ENCODE measurements around the gene NSMF.

The NSMF gene

DNA sequence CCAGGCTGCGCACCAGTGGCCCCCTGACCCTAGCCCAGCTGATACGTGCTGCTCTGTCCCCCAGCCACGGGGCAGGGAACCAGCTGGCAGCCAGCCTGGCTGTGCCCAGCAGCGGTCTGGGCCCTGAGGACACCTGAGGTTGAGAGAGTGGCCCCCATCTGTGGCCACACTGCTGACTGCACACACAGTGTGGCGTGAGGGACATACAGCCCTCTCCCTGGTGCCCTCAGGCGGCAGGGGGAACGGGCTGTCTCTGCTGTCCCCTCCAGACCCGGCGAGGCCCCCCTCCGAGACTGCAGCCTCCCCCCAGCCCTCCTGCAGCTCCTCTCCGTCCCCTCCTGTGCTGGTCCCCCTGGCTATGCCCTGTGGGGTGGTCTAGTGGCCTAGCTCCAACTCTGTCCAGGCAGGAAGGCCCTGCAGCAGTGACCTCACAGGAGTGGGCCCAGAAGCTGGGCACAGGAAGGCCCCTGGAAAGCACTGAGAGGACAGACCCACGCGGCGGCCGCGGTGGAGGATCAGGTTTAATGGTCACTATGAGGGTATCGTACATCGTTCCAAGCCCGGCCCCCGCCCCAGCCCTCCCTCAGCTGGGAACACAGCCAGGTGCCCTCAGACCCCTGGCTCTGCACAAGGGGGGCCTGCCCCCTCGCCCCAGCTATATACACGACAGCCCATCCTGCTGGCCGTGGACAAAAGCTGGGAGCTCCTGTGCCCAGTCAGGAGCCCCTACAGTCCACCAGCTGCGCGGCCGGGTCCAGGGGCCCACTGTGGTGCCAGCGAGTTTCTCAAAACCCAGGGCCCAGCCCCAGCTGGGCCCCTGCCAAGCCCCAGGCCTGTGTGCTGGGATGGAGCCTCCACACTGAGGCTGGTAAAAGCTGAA, 11.2 kb downstream of the NSMF start:
- Histone ChIP-seq H3K9ac (ENCODE audit: low read depth, low read length) (no peak overlapping the region), H3K4me3 (ENCODE audit: low read length) (no peak overlapping the region), H3K27ac (ENCODE audit: low read depth, low read length) (no peak overlapping the region), H3K27me3 (ENCODE audit: insufficient read depth, low read length) (no peaks in the 10 kb centered on the region), H3K36me3 (ENCODE audit: insufficient read depth, low read length) (peaks cover 21% of the 10 kb centered on the region), H3K4me1 (ENCODE audit: insufficient read depth, low read length) (0 out of 2 replicates have a peak, but pooled peaks cover 3% of the 10 kb centered on the region), H3K9me3 (ENCODE audit: insufficient read depth, low read depth, low read length) (no peaks in the 10 kb centered on the region)
- WGBS: 93% methylated on average over 27 of the region's 27 CpGs

GRCh38 chr9:137446851-137447471, 12.2 kb downstream of the NSMF start:
- Histone ChIP-seq H3K36me3 (ENCODE audit: insufficient read depth, low read length) (peaks cover 15% of the 10 kb centered on the region), H3K4me1 (ENCODE audit: insufficient read depth, low read length) (peaks cover 3% of the 10 kb centered on the region; the same call in 1 of the 2 replicates), H3K9ac (ENCODE audit: low read depth, low read length) (no peak overlapping the region; the same call in 1 of the 2 replicates), H3K27ac (ENCODE audit: low read depth, low read length) (no peak overlapping the region), H3K9me3 (ENCODE audit: insufficient read depth, low read depth, low read length) (no peaks in the 10 kb centered on the region), H3K27me3 (ENCODE audit: insufficient read depth, low read length) (peaks cover 6% of the 10 kb centered on the region; the same call in 1 of the 2 replicates), H3K4me3 (ENCODE audit: low read length) (no peak overlapping the region)
- 92% methylated on average over 21 of the region's 21 CpGs for WGBS

GRCh38 chr9:137445930-137446431, 13.2 kb downstream of the NSMF start:
- Histone ChIP-seq H3K9me3 (ENCODE audit: insufficient read depth, low read depth, low read length) (no peaks in the 10 kb centered on the region), H3K27me3 (ENCODE audit: insufficient read depth, low read length) (peaks cover 7% of the 10 kb centered on the region; the same call in 1 of the 2 replicates), H3K36me3 (ENCODE audit: insufficient read depth, low read length) (peaks cover 15% of the 10 kb centered on the region), H3K27ac (ENCODE audit: low read depth, low read length) (no peak overlapping the region), H3K9ac (ENCODE audit: low read depth, low read length) (no peak overlapping the region), H3K4me3 (ENCODE audit: low read length) (no peak overlapping the region), H3K4me1 (ENCODE audit: insufficient read depth, low read length) (peaks cover 3% of the 10 kb centered on the region; the same call in 1 of the 2 replicates)
- WGBS: 88% methylated on average over 19 of the region's 19 CpGs

GRCh38 chr9:137445275-137445807, 13.8 kb downstream of the NSMF start:
- Histone ChIP-seq H3K4me3 (ENCODE audit: low read length) (no peak overlapping the region), H3K36me3 (ENCODE audit: insufficient read depth, low read length) (peaks cover 15% of the 10 kb centered on the region), H3K9me3 (ENCODE audit: insufficient read depth, low read depth, low read length) (no peaks in the 10 kb centered on the region), H3K27ac (ENCODE audit: low read depth, low read length) (no peak overlapping the region), H3K9ac (ENCODE audit: low read depth, low read length) (no peak overlapping the region), H3K27me3 (ENCODE audit: insufficient read depth, low read length) (peaks cover 7% of the 10 kb centered on the region; the same call in 1 of the 2 replicates), H3K4me1 (ENCODE audit: insufficient read depth, low read length) (peaks cover 3% of the 10 kb centered on the region; the same call in 1 of the 2 replicates)
- WGBS: 33% methylated on average over 12 of the region's 14 CpGs

DNA sequence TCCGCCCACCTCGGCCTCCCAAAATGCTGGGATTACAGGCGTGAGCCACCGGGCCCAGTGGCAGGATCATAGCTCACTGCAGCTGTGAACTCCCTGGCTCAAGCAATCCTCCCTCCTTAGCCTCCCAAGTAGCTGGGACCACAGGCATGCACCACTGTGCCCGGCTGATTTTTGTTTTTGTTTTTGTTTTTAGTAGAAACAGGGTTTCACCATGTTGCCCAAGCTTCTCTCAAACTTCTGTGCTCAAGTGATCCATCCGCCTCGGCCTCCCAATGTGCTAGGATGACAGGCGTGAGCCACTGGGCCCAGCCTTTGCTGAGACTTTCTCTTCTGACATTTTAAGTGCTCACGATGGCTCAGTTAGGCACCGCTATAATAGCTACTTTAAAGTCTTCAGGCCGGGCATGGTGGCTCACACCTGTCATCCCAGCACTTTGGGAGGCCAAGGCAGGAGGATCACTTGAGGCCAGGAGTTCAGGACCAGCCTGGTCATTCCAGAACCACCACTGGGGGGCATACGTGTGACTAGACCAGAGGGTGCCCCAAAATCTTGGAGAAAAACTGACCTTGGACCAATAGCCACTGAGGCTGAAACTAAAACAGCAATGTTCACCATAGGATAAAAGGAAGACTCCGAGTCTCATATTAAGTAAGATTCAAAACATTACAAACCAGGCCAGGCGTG, 14.9 kb downstream of the NSMF start:
- 88% methylated on average over 14 of the region's 14 CpGs for WGBS
- H3K36me3 ChIP-seq (ENCODE audit: insufficient read depth, low read length): peaks cover 7% of the 10 kb centered on the region; the same call in 1 of the 2 replicates
- no peaks in the 10 kb centered on the region for H3K9me3 ChIP-seq (ENCODE audit: insufficient read depth, low read depth, low read length)
- H3K27ac ChIP-seq (ENCODE audit: low read depth, low read length): no peak overlapping the region
- H3K27me3 ChIP-seq (ENCODE audit: insufficient read depth, low read length): peaks cover 7% of the 10 kb centered on the region; the same call in 1 of the 2 replicates
- H3K9ac ChIP-seq (ENCODE audit: low read depth, low read length): no peak overlapping the region
- H3K4me3 ChIP-seq (ENCODE audit: low read length): no peak overlapping the region
- peaks cover 3% of the 10 kb centered on the region; the same call in 1 of the 2 replicates for H3K4me1 ChIP-seq (ENCODE audit: insufficient read depth, low read length)

DNA sequence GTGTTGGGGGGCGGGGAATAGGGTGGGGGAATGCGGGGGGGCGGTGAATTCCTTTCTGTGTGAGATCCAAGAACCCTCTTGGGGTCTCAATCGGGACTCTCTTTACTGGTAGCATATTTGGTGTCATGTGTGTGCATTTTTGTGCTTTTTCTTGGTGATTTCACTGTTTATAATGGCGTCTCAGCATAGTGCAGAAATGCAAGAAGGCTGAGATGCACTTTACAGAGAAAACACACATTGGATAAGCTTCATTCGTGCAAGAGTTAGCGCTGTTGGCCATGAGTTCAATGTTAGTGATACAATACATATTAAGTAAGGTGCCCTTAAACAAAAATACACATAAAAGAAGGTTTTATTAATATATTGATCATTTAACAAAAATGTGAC, 17.2 kb downstream of the NSMF start:
- Histone ChIP-seq H3K36me3 (ENCODE audit: insufficient read depth, low read length) (no peaks in the 10 kb centered on the region), H3K9me3 (ENCODE audit: insufficient read depth, low read depth, low read length) (no peaks in the 10 kb centered on the region), H3K4me3 (ENCODE audit: low read length) (peak overlapping the region; percentile 38; the same call in 1 of the 2 replicates), H3K27me3 (ENCODE audit: insufficient read depth, low read length) (peaks cover 7% of the 10 kb centered on the region; the same call in 1 of the 2 replicates), H3K4me1 (ENCODE audit: insufficient read depth, low read length) (peaks cover 3% of the 10 kb centered on the region; the same call in 1 of the 2 replicates), H3K9ac (ENCODE audit: low read depth, low read length) (no peak overlapping the region), H3K27ac (ENCODE audit: low read depth, low read length) (no peak overlapping the region)
- 8% methylated on average over 6 of the region's 7 CpGs for WGBS

- peaks cover 3% of the 10 kb centered on the region; the same call in 1 of the 2 replicates for H3K4me1 ChIP-seq (ENCODE audit: insufficient read depth, low read length)
- H3K36me3 ChIP-seq (ENCODE audit: insufficient read depth, low read length): no peaks in the 10 kb centered on the region
- 2% methylated on average over 54 of the region's 62 CpGs for WGBS
- peaks cover 7% of the 10 kb centered on the region; the same call in 1 of the 2 replicates for H3K27me3 ChIP-seq (ENCODE audit: insufficient read depth, low read length)
- H3K9ac ChIP-seq (ENCODE audit: low read depth, low read length): no peak within 1 kb of the TSS
- no peaks in the 10 kb centered on the region for H3K9me3 ChIP-seq (ENCODE audit: insufficient read depth, low read depth, low read length)
- peak within 1 kb of the TSS; percentile 50 for H3K4me3 ChIP-seq (ENCODE audit: low read length)
- H3K27ac ChIP-seq (ENCODE audit: low read depth, low read length): no peak within 1 kb of the TSS
Measured at GRCh38 chr9:137441289-137441934, 17.7 kb downstream of the NSMF start, which contains the start of gene ENTPD8. Gene ENTPD8, minus strand, starts transcription at chr9:137441357. Its CDS starts 3,072 bp downstream, at chr9:137438285.

GRCh38 chr9:137439158-137439714, 19.9 kb downstream of the NSMF start:
- Histone ChIP-seq H3K9me3 (ENCODE audit: insufficient read depth, low read depth, low read length) (no peaks in the 10 kb centered on the region), H3K27me3 (ENCODE audit: insufficient read depth, low read length) (peaks cover 7% of the 10 kb centered on the region; the same call in 1 of the 2 replicates), H3K4me3 (ENCODE audit: low read length) (no peak overlapping the region), H3K27ac (ENCODE audit: low read depth, low read length) (no peak overlapping the region), H3K4me1 (ENCODE audit: insufficient read depth, low read length) (no peaks in the 10 kb centered on the region; the same call in 1 of the 2 replicates), H3K36me3 (ENCODE audit: insufficient read depth, low read length) (no peaks in the 10 kb centered on the region), H3K9ac (ENCODE audit: low read depth, low read length) (no peak overlapping the region)
- 87% methylated on average over 18 of the region's 18 CpGs for WGBS

- Histone ChIP-seq H3K9me3 (ENCODE audit: insufficient read depth, low read depth, low read length) (no peaks in the 10 kb centered on the region), H3K4me1 (ENCODE audit: insufficient read depth, low read length) (no peaks in the 10 kb centered on the region; the same call in 1 of the 2 replicates), H3K4me3 (ENCODE audit: low read length) (no peak overlapping the region), H3K27ac (ENCODE audit: low read depth, low read length) (no peak overlapping the region), H3K27me3 (ENCODE audit: insufficient read depth, low read length) (peaks cover 7% of the 10 kb centered on the region; the same call in 1 of the 2 replicates), H3K9ac (ENCODE audit: low read depth, low read length) (no peak overlapping the region), H3K36me3 (ENCODE audit: insufficient read depth, low read length) (no peaks in the 10 kb centered on the region)
- 92% methylated on average over 22 of the region's 22 CpGs for WGBS
Measured at GRCh38 chr9:137438591-137439157, 20.5 kb downstream of the NSMF start.
